ENCODE results near the gene GRID2.

DNA sequence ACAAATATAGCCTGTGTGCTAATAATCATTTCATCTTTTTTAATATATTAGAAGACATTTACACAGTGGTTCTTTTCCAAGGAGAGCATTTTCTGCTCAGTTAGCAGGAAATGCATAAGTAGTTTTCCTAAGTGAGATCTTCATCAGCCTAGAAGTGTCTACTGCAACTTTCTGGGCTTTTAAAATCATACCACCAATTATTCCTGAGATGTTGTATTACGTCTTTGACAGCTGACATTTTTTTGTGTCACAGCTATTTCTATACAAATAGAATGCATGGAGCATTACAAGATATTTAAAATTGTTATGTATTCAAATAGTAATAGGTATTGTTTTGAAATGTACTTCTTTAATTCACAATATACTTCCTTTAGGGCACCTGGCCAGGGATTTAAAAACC is 158.0 kb downstream of the GRID2 start:
- TF ChIP-seq POLR2AphosphoS5 (IDR thresholded peaks at IDR 0.05; ENCODE audit: low read depth, low read length), result no peak
- TF ChIP-seq, protein P1, sequence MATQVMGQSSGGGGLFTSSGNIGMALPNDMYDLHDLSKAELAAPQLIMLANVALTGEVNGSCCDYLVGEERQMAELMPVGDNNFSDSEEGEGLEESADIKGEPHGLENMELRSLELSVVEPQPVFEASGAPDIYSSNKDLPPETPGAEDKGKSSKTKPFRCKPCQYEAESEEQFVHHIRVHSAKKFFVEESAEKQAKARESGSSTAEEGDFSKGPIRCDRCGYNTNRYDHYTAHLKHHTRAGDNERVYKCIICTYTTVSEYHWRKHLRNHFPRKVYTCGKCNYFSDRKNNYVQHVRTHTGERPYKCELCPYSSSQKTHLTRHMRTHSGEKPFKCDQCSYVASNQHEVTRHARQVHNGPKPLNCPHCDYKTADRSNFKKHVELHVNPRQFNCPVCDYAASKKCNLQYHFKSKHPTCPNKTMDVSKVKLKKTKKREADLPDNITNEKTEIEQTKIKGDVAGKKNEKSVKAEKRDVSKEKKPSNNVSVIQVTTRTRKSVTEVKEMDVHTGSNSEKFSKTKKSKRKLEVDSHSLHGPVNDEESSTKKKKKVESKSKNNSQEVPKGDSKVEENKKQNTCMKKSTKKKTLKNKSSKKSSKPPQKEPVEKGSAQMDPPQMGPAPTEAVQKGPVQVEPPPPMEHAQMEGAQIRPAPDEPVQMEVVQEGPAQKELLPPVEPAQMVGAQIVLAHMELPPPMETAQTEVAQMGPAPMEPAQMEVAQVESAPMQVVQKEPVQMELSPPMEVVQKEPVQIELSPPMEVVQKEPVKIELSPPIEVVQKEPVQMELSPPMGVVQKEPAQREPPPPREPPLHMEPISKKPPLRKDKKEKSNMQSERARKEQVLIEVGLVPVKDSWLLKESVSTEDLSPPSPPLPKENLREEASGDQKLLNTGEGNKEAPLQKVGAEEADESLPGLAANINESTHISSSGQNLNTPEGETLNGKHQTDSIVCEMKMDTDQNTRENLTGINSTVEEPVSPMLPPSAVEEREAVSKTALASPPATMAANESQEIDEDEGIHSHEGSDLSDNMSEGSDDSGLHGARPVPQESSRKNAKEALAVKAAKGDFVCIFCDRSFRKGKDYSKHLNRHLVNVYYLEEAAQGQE (IDR thresholded peaks at IDR 0.05; ENCODE audit: insufficient read depth in 1 of 2, low read depth in 2 of 2, low read length in 2 of 2), result no peak
- TF ChIP-seq SIN3A (IDR thresholded peaks at IDR 0.05; ENCODE audit: borderline replicate concordance, insufficient read depth, low read length), result no peak
